GM21447 (cell line): Measurements from ENCODE around the gene ASS1.
"Not testable (repeated sequence)": the region's sequence is repeated elsewhere in the genome, so short reads cannot be mapped to it uniquely, and the experiment has no call there.

ENCODE experiments used
- ATAC-seq: cut with Tn5 transposase; IDR thresholded peaks from one replicate; pipeline ENCODE4 v1.9.1; 2021; ENCODE audit not compliant: unreplicated experiment

Gene ASS1

DNA sequence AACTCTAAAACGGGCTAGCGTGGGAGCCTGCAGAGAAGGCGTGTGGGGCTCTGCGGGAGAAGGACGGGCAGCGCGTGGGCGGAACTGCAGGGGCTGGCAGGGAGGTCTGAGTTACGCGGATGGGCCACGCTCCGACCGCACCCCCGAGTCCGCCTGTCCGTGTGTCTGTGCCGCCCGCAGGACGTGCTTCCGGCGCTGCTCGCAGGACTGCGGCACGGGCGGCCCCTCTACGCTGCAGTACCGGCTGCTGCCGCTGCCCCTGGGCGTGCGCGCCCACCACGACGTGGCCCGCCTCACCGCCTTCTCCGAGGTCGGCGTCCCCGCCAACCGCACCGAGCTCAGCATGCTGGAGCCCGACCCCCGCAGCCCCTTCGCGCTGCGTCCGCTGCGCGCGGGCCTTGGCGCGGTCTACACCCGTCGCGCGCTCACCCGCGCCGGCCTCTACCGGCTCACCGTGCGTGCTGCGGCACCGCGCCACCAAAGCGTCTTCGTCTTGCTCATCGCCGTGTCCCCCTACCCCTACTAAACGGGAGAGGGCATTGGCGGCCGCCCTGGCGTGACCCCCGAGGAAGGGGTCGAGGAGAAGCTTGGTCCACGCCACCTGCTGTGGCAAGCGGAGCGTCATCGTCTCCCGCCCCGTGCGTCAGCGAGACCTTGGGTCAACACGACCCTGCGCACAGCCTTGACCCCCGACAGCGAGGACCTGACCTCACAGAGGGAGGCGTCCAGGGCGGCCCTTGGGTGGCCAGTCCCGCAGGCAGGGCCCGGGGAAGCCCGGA is 11.4 kb upstream of the ASS1 start:
- no peak for ATAC-seq

DNA sequence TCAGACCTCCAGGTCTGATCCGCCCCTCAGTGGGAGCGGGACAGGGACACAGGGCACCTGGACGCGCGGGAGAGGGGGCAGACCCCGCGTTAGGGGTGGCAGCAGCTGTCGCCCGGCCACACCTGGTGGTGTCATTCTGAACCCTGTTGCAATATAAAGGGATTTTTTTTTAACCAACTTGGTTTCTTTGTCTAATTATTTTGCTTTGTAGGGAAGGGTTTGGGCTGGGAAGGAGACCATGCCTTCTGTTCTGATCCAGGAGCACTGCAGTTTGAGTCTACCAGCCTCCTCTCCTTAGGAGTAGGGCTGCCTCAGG is 10.9 kb upstream of the ASS1 start:
- ATAC-seq: no peak

DNA sequence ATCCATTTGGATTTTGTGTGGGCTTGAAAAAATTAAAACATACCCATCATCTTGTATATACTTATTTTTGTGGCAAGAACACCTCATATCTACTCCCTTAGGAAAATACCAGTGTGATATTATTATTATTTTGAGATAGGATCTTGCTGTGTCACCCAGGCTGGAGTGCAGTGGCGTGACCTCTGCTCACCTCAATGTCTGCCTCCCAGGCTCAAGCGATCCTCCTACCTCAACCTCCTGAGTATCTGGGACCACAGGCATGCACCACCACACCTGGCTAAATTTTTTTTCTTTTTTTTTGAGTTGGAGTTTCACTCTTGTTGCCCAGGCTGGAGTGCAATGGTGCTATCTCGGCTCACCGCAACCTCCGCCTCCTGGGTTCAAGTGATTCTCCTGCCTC is 10.1 kb upstream of the ASS1 start:
- ATAC-seq: not testable (repeated sequence)

DNA sequence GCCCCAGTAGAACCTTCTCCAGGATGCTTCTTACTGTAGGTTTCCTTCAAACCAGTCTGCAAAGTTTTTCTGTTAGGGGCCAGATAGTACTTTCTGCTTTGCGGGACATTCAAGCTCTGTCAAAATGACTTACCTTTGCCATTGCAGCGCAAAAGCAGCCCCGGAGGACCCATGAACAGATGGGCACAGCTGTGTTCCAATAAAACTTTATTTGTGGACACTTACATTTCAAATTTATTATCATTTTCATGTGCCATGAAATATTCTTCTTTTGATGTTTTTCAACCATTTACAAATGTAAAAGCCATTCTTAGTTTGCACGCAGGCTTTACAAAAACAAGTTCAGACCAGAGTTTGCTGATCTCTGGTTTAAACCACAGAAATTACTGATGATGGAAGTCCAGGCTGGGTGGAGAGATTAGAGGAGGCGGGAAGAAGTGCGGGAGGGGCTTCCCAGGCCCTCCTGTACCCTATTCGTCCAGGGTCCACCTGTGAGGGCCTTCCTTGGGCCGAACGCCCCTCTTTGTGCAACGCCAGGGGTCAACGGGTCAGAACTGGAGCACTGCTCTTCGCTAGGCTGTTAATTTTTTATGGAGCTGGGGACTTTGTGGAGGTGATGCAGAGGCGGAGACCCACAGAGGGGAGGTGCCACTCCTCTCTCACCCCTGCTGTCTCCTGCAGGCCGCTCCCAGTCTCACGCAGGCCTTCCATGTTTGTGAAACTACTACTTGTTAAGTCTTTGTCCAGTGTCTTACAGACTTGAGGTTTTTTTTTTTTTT is 7.6 kb upstream of the ASS1 start:
- ATAC-seq: no peak

DNA sequence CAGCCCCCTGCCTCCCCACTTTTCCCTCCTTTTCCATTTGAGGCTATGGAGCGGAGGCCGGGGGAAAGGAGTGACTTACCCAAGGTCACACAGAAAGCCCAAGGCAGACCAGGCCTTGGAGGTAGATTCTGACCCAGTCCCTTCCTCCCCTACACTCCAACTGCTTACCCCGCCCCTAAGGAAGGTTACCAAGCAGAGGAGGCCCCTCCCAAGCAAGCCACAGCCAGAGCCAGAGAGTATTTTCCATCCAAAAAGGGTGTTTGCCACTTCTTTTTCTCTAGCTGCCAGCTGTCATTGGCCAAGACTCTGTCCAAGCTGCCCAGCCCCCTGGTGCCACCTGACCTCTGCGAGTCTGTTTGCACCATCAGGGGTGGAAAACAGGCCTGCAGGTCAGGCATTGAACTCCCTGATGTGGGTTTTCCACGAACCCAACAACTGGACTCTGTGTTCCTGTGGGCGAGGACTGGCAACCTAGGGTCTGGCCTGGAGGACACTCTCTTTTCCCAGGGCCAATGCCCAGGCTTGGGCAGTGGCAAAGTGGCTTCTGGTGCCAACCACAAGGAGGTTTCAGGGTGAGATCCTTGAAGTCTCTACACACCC is 6.3 kb upstream of the ASS1 start:
- ATAC-seq: no peak

DNA sequence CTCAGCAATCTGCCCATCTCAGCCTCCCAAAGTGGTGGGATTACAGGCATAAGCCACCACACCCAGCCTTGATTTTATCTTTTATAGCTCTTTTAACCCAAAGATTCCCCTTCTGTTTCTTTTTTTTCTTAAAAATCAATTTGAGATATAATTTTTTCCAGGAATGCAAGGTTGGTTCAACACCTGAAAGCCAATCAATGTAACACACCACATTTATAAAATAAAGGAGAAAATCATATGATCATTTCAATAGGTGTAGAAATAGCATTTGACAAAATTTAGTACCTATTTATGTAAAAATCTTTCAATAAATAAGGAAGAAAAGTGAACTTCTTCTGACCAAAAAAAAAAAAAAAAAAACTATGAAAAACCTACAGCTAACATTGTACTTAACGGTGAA is 3.7 kb upstream of the ASS1 start:
- no peak for ATAC-seq

DNA sequence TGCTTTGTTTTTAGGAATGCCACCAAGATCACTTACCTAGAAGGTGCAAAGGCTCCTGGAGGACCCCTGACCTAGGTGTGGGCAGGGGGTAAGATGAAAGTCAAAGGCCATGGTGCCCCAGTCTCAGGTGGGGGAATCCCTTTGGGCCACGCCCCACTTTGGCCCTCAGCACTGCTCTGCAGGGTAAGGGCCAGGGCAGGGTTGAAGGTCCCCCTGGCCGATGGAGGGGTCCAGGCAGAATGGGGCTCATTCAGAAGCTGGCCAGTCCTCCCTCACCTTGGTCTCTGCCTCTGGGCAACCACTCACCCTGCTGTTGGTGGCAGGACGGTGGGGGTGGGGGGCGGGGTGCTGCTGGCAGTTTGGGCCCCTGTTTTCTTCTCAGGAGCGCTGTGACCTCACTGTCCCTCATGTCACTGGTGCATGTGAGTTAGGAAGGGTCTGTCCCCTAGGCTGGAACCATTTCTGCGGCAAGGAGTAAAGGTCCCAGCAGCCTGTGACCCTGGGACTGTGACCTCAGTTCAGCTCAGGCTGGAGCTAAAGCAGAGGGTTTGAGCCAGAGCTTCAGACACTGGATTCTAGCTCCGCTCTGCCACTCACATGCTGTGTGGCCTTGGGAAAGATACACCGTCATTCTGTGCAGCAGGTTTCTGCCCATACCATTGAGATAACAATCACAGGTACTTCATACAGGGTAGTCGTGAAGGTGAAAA is 1.9 kb upstream of the ASS1 start:
- ATAC-seq: no peak

DNA sequence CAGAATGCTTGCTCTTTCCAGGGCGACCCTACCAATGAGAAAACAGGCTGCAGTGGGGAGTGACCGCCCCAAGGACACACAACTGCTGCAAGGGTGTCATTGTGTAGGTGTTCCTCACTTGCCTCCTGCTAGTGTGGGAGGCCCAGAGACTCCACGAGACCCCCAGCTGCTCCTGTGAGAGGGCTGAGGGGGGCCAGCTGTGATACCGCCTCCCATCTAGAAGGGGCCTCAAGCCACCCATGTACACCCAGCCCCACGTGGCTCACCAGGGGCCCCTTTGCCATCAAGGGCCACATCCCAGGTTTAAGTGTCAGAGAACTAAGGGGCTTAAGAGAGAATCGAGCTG is 1.3 kb upstream of the ASS1 start:
- ATAC-seq: no peak

DNA sequence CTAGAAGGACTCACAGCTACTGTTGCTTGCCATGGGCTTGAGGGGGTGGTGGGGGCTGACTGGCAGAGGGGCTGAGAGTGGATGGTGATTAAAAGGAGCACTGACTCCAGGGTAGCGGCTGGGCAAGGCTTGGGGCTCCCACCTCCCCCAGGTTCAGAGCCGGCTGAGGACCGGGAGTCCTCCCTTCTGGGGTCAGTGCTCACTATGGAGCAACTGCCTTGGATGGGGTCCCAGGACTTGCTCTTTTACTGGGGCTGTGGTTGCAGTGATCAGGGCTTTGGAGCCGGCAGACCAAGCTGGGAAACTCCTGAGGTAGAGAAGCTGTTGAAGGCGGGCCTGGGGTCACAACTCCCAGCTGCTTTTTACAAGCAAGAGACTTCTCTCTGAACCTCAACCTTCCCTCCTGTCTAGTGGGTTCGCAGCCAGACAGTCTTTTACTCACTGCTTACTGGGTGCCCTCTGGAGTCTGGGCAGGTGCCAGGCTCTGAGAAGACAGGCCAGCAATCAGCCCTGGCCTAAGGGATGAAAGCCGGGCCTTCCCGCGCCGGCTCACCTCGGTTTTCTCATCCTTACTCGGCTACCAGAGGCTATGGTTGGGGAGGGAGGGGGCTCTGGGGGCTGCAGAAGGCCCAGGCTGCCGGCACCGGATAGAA is 795 bp upstream of the ASS1 start:
- no peak for ATAC-seq

DNA sequence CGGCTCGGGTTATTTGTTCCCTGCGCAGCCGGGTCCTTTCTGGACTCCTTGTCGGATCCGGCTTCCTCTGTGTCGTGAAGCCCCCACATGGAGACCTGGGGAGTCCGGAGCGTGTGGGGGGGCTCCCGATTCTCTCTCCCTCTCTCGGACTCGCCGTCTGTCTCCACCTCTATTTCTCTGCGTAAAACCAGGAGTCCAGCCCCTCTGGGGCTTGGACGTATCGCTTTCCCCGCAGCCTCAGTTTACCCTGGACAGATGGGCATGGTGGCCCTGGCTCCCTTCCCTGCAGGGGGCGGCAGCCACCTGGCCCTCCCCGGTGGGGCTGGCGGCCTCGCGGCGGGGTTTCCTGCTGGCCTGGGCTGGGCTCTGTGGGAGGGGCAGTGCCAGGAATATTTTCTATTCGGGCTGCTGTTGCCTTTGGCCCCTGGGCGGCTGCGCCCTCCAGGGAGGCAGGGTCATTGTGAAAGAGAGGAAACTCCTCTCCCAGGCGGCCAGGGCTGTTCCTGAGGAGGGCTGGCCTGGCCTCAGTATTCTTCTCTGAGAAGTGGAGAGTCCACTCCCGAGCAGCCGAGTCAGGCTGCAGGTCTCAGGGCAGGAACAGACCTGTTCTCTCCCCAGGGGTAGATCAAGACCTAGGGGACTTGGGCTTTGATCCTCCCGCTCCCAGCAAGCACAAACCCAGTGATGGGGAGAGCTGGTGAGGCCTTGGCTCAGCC is 665 bp downstream of the ASS1 start:
- ATAC-seq: no peak

DNA sequence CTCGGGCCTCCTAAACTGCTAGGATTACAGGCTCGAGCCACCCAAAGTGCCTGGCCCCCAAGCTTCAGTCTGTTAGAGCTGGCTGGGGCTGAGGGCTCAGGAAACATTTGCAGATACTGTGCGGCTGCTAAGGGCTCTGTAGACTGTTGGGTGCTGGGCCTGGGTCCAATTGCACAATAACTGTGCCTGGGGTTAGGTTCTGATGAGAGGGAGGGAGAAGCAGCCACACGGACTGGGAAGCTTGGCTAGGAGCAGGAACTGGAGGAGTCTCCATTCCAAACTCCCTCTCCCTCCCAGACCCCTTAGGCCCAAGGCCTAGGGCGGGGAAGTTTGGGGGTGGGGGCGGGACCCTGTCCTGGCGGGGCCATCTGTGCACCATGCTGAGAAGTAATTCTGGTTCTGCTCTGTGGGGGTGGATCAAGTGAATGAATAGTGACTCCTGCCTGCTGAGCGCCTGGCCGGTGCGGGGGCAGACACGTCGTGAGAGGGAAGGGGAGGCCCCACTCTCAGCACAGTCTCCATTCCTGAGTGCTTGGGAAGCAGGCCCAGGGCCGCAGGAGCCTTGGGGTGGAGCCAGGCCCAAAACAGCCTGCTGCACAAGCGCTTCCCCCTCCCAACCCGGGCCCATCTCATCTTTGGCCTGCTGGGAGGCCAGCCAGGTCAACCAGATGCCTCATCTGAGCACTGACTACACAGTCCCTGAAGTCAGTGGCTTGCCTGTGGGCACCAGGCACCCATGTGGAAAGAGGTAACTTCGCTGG is 1.5 kb downstream of the ASS1 start:
- ATAC-seq: no peak

DNA sequence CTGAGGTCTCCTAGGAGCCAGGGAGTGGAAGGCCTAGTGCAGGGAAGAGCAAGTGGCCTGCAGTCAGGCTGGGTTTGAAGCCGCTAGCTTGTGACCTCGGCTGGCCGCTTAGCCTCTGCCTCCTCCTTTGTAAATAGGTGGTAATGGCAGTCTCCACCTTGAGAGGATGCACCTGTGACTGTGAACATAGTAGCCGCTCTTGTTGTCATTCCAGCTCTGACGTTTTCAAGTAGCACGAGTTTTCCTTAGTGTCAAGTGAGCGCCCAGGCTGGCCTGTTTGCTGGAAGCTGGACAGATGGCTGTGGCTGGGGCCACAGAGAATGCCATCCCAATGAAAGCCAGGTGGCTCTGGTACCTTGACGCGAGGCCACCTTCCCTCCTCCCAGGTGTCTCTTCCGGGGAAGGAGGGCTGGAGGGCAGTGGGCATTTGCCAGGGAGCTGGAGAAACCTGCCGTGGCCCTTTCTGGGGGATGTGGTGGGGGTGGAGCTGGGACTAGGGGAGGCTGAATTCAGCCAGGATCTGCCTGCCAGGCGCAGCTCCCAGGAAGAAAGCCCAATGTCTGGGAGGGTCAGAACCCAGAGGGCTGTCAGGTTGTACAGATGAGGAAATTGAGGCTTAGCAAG is 2.5 kb downstream of the ASS1 start:
- no peak for ATAC-seq

DNA sequence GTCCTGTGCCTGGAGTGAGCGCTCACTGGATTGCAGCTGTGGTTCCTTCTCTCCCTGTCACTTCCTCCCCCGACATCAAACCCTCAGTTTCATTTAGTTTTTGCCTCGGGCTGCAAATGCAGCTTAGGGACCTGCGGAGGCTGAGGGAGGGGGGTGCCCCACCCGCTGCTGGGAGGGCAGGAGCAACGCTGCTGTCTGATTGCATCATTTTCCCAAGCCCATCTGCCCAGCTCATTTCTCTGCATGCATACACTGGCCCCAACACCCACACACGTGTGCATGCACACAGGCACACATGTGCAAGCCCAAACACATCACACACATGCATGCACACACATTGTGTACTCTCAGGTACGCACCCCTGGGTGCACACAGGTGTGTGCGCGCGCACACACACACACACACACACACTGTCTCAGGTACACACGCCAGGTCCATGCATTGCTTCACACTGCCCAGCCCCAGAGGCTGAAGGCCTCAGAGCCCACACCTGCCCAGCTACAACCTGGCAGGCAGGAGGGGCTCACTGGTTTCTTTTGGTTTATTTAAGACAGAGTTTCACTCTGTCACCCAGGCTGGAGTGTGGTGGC is 3.4 kb downstream of the ASS1 start:
- no peak for ATAC-seq

DNA sequence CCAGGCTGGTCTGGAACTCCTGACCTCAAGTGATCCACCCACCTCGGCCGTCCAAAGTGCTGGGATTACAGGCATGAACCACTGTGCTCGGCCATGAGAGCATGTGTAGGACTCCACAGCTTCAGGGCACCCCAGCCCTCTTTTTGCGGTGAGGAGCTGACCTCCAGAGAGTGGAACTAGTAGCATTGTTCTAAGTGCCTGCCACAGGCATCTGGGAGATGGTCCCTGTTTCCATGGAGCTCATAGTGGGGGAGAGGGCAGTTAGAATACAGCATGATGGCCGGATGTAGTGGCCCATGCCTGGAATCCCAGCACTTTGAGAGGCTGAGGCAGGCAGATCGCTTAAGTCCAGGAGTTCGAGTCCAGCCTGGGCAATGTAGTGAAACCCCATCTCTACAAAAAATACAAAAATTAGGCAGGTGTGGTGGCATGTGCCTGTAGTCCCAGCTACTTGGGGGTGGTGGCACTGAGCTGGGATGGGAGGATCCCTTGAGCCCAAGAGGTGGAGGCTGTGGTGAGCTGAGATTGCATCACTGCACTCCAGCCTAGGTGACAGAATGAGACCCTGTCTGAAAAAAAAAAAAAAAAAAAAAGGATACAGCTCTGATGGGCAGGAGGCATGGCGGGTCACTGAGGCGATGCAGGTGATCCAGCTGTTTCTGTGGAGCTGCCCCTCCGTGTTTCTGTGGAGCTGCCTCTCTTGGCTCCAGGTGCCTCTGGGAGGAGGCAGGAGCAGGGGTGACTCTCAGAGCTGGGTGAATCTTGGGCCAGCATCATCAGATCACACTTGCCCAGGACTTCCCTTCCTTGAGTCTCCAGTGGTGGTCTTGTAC is 4.2 kb downstream of the ASS1 start:
- ATAC-seq: no peak

DNA sequence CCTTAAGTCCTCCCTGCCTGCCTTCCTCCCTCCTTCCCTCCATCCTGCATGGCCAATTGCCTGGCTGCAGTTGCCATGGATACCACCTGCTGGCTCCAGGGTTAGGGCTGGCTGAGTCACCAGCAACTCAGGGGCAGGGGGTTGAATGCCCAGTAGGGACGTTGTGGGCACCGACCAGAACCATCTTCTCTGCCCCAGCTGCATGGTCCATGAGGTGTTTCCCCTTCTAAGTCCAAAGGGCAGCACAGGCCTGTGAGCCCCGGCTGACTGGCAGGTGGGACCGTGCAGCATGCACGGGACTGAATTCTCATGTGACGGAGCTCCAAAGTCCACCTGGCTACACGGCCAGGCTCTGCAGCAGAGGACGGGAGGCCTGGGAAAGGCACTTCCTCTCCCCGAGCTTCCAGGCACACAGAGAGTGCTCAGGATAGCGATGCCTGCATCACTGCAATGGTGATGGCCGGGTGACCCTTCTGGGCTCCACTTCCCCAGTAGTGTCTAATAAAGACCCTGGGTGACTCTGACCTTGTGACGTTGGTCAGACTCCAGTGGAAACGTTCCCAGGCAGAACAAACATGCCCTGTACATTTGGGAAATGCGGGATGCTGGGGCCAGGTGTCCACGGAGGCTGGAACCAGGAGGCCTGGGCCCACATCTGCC is 5.7 kb downstream of the ASS1 start:
- ATAC-seq: no peak

DNA sequence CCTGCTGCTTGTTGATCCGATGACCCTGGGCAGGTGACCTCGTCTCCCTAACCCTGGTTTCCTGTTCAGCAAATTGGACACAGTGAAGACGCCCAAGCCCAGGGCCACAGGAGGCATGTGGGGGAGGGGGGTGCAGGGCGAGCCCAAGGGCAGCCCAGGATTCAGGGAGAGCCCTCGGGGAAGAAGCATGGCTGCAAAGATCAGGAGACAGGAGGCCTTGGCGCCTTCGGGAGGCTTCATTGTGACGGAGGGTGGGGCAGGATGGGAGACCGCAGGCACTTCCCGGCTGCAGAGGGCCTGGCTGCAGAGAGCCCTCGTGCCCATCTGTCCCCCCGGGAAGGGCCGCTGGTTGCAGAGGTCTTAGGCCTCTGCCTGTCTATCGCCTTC is 6.2 kb downstream of the ASS1 start:
- ATAC-seq: no peak

DNA sequence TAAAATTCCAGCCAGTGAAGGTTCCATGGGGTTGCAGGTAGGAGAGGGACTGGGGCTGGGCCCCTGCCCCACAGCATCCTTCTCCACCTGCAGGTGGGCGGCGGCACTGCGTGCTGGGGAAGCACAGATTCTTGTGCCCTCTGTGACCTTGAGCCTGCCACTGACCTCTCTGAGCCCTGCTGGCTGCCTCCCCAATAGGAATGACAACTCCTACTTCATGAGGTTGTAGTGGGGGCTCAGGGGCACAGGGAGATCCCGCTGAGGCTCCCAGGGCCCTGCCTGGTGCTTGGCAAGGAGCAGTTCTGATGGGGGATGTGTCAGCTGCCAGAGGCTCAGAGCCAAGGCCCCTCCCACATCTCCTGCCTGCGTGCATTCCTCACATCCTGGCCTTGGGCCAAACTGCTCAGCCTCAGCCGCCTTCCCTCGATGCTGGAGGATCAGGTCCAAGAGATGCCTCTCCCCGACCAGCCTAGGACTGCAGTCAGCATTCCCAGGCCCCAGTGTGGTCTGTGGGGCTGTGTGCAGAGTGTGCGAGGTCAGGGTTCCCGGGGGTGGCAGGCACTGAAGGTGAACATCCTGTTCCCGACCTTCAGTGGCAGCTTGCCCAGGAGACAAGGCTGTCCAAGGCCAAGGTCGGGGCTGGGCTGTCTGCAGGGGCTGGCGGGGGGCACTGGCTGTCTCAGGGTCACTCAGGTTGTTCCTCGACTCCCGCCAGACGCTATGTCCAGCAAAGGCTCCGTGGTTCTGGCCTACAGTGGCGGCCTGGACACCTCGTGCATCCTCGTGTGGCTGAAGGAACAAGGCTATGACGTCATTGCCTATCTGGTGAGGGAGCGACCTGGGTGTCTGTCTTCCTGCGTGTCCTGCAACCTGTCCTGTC is 7.0 kb downstream of the ASS1 start:
- ATAC-seq: no peak
